PC-3 (cell line): Measurements from ENCODE around the gene LRBA. TPM values are rescaled to one million over a fixed set of nuclear protein-coding genes. Genes with fewer than 3 reads are reported as not detected.

ENCODE experiments used
- ATAC-seq: fragments of 200-7000 bp; cut with Tn5 transposase; 2 replicates; pipeline ENCODE4 v1.9.1; 2020; ENCODE audit warnings: mild to moderate bottlenecking, moderate library complexity
- BruUV-seq: library from RNA; stranded (reverse); fragments of 400-500 nt; replicated peaks from 2 replicates; lab custom pipeline; 2021; lab: Mats Ljungman, UMichigan
- CTCF ChIA-PET: fragments of 300-600 bp; sonication (Branson Sonifier 250); formaldehyde crosslinking; loops from one replicate; lab custom pipeline; 2022; ENCODE audit warnings: antibody characterized with exemption; lab: Charles Lee
- POLR2A ChIA-PET: fragments of 300-600 bp; sonication (Branson Sonifier 250); formaldehyde crosslinking; loops from one replicate; lab custom pipeline; 2022; ENCODE audit warnings: antibody characterized with exemption; ENCODE audit not compliant: unreplicated experiment; lab: Charles Lee
- DNase-seq: peaks from one replicate; pipeline ENCODE4 v3.0.0-alpha.2; 2015
- H2AFZ ChIP-seq: fragments of 300-600 bp; sonication (generic); 2 replicates; pipeline ENCODE4 v1.6.0; 2016; ENCODE audit warnings: antibody characterized with exemption, low read length
- H3F3A ChIP-seq: fragments of 300-600 bp; sonication (generic); one replicate; pipeline ENCODE4 v1.6.0; 2017; ENCODE audit warnings: antibody characterized with exemption, low read length, control low read depth, mild to moderate bottlenecking; ENCODE audit not compliant: unreplicated experiment
- H3K27ac ChIP-seq: fragments of 300-600 bp; sonication (generic); 2 replicates; pipeline ENCODE4 v1.5.1; 2016; ENCODE audit warnings: mild to moderate bottlenecking, low read length
- H3K27me3 ChIP-seq: fragments of 300-600 bp; sonication (generic); 2 replicates; pipeline ENCODE4 v1.6.1; 2016; ENCODE audit warnings: low read length, mixed read lengths
- H3K36me3 ChIP-seq: fragments of 300-600 bp; sonication (generic); 2 replicates; pipeline ENCODE4 v1.6.1; 2016; ENCODE audit warnings: low read depth, mixed run types, low read length, mixed read lengths
- H3K4me1 ChIP-seq: fragments of 300-600 bp; sonication (generic); 2 replicates; pipeline ENCODE4 v1.5.1; 2016; ENCODE audit warnings: low read length; ENCODE audit not compliant: insufficient read depth
- H3K4me2 ChIP-seq: fragments of 300-600 bp; sonication (generic); 2 replicates; pipeline ENCODE4 v1.6.0; 2016; ENCODE audit warnings: low read length
- H3K4me3 ChIP-seq: fragments of 300-600 bp; sonication (generic); 2 replicates; pipeline ENCODE4 v1.5.1; 2016; ENCODE audit warnings: mild to moderate bottlenecking, low read length, mixed read lengths
- H3K79me2 ChIP-seq: fragments of 300-600 bp; sonication (generic); 2 replicates; pipeline ENCODE4 v1.6.1; 2017; ENCODE audit warnings: low read length, mixed read lengths
- H3K9ac ChIP-seq: fragments of 300-600 bp; sonication (generic); 2 replicates; pipeline ENCODE4 v1.6.0; 2016; ENCODE audit warnings: mild to moderate bottlenecking, low read length
- H3K9me2 ChIP-seq: fragments of 300-600 bp; sonication (generic); replicated peaks from 2 replicates; pipeline ENCODE4 v1.6.1; 2016; ENCODE audit warnings: mixed run types, low read length, mixed read lengths
- H3K9me3 ChIP-seq: fragments of 300-600 bp; sonication (generic); 2 replicates; pipeline ENCODE4 v1.6.1; 2016; ENCODE audit warnings: low read length, mixed read lengths
- H4K20me1 ChIP-seq: fragments of 300-600 bp; sonication (generic); 2 replicates; pipeline ENCODE4 v1.6.1; 2016; ENCODE audit warnings: low read length, mixed read lengths
- CTCF ChIP-seq: fragments of 300-600 bp; sonication (generic); conservative IDR thresholded peaks from 2 replicates; pipeline ENCODE4 v1.5.1; 2017; ENCODE audit warnings: antibody characterized with exemption, low read depth, mild to moderate bottlenecking, low read length
- EZH2 ChIP-seq: fragments of 300-600 bp; sonication (generic); IDR thresholded peaks from one replicate; pipeline ENCODE4 v1.6.1; 2017; ENCODE audit warnings: antibody characterized with exemption, mild to moderate bottlenecking, low read length; ENCODE audit not compliant: unreplicated experiment
- EZH2phosphoT487 ChIP-seq: fragments of 300-600 bp; sonication (generic); IDR thresholded peaks from 2 replicates; pipeline ENCODE4 v1.6.1; 2018; ENCODE audit warnings: mild to moderate bottlenecking, antibody characterized with exemption, low read length, borderline replicate concordance
- intact Hi-C: fragments of 100-400 bp; cut with micrococcal nuclease; formaldehyde crosslinking; loops from 2 replicates; pipeline ENCODE4 v1.9.0; 2023
- total RNA-seq: library from RNA; depleted of rRNA; stranded (reverse); fragments of >200 nt; gene quantifications from 2 replicates; pipeline ENCODE4 v1.2.3, GENCODE V29; 2014

Gene LRBA
- total RNA-seq, 1 experiment from 2014 or later: 40.8 TPM

DNA sequence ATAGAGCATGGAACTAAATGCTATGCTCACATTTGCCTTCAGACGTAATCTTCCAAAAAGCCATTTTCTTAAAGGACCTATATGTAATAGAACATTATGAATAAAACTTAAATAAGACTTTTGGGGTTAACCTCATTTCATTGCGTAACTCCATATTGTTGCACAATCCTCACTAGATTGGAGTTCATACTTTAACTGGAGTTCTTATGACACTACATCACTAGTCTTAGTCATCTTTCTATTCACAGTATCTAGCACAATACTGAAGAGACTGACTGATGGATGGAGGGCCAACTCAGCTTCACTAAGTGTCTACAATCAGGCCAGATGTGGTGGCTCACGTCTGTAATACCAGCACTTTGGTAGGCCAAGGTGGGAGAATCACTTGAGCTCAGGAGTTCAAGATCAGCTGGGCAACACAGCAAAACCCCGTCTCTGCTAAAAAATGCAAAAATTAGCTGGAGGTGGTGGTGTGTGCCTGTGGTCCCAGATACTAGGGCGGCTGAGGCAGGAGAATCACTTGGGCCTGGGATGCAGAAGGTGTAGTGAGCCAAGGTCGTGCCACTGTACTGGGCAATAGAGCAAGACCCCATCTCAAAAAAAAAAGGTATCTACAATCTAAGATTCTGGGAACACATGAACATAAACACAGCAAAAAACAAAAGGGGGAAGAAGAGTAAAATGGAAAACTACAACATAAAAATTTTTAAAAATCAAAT lies 513.9 kb downstream of the LRBA start:
- Histone ChIP-seq H3K36me3 (no peaks in the 10 kb centered on the region), H3K79me2 (no peaks in the 10 kb centered on the region), H4K20me1 (no peaks in the 10 kb centered on the region), H3K4me1 (0 out of 2 replicates have a peak, but pooled peaks cover 5% of the 10 kb centered on the region), H3K9ac (no peak overlapping the region), H3F3A (no peaks in the 10 kb centered on the region), H3K27ac (no peak overlapping the region), H3K4me3 (no peak overlapping the region), H3K4me2 (no peak overlapping the region), H3K9me3 (no peaks in the 10 kb centered on the region), H3K9me2 (no peaks in the 10 kb centered on the region), H3K27me3 (no peaks in the 10 kb centered on the region), H2AFZ (no peak overlapping the region)
- intact Hi-C loops: no loop called here
- BruUV-seq: no TSS peak
- TF ChIP-seq CTCF (no peak), EZH2 (no peak), EZH2phosphoT487 (no peak)
- ATAC-seq (no peak), DNase-seq (peak; percentile 69)
- ChIA-PET POLR2A (no interaction called here), CTCF (no interaction called here)

DNA sequence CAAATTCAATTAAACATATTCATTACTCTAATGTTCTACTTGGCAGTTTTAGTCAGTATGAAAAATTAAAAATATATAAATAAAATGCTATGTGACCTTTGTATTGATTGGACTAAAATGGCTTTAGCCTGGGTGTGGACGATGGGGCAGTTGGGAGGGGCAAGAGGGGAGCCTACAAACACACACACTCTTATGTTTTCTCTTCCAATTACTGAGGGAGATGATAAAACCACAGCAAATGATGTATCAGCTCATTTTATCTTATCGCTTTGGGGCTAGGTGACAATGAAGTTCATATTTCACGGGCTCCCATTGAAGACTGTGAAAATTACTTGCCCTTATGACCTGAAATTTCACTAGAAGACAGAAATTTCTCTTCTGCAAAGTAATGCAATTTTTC lies 517.5 kb downstream of the LRBA start:
- no peak overlapping the region for H3K4me2 ChIP-seq
- no peaks in the 10 kb centered on the region for H3K79me2 ChIP-seq
- no peaks in the 10 kb centered on the region for H3K36me3 ChIP-seq
- no peak for DNase-seq
- no peaks in the 10 kb centered on the region for H3K27me3 ChIP-seq
- TF ChIP-seq EZH2 (no peak), CTCF (no peak), EZH2phosphoT487 (no peak)
- no peaks in the 10 kb centered on the region for H3F3A ChIP-seq
- H3K4me3 ChIP-seq: no peak overlapping the region
- no peaks in the 10 kb centered on the region for H3K9me3 ChIP-seq
- intact Hi-C loops: no loop called here
- CTCF ChIA-PET: no interaction called here
- no peaks in the 10 kb centered on the region for H4K20me1 ChIP-seq
- H3K27ac ChIP-seq: no peak overlapping the region
- POLR2A ChIA-PET: no interaction called here
- H2AFZ ChIP-seq: no peak overlapping the region
- no TSS peak for BruUV-seq
- H3K9me2 ChIP-seq: no peaks in the 10 kb centered on the region
- ATAC-seq: no peak
- H3K4me1 ChIP-seq: 0 out of 2 replicates have a peak, but pooled peaks cover 5% of the 10 kb centered on the region
- H3K9ac ChIP-seq: no peak overlapping the region

GRCh38 chr4:150495550-150495949 lies 519.5 kb downstream of the LRBA start:
- H3K4me1 ChIP-seq: no peaks in the 10 kb centered on the region
- no peak overlapping the region for H3K4me3 ChIP-seq
- no peak overlapping the region for H3K9ac ChIP-seq
- H2AFZ ChIP-seq: no peak overlapping the region
- H3K9me2 ChIP-seq: no peaks in the 10 kb centered on the region
- no peaks in the 10 kb centered on the region for H3F3A ChIP-seq
- BruUV-seq: no TSS peak
- H3K4me2 ChIP-seq: no peak overlapping the region
- ChIA-PET POLR2A (no interaction called here), CTCF (no interaction called here)
- H3K27me3 ChIP-seq: no peaks in the 10 kb centered on the region
- H3K9me3 ChIP-seq: no peaks in the 10 kb centered on the region
- H3K27ac ChIP-seq: no peak overlapping the region
- no peaks in the 10 kb centered on the region for H3K79me2 ChIP-seq
- no peak for DNase-seq
- TF ChIP-seq CTCF (no peak), EZH2 (no peak), EZH2phosphoT487 (no peak)
- no peak for ATAC-seq
- no peaks in the 10 kb centered on the region for H3K36me3 ChIP-seq
- H4K20me1 ChIP-seq: no peaks in the 10 kb centered on the region
- intact Hi-C loops: no loop called here
